Measurements from ENCODE around the gene NCK1.

The NCK1 gene

DNA sequence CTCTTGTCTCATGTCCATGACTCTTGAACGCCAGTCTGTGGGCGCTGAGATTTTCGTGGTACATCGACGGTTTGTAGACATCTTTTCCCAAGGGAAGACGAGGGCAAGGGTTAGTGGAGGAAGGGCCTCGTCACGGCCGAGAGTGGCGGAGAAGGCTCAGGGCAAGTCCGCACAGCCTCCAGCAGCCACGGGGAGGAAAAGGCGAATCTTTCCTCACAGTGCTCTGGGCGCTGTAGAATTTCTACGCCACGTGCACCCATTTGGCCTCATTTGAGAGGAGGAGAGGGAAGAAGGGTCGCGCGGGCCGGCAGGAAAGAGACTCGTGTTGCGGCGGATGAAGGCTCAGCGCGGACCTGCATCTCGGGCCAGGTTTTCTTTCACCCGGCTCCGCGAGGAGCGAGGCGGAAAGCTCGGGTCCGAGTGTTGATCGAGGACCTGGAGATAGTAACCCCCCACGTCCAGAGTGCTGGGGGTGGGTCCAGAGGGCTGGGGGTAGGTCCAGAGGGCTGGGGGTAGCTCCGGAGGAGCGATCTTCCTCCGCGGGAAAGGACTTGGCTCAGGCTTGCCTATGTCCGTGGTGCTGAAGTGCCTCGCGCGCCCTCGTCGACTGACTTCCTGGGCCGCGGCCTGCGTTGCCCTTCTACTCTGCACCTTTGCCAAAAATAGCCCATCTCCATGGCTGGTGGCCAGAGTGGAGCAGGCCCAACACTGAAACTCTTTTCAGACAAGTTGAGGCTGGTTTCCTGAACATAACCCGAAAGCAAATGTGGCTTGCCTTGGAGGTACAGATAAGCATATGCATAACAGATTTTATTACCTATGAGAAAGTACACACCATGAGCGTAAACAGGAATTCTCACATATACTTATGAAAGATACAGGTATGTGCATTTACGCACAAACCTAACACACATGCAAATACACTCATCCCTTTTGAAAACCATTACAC, 42.0 kb upstream of the NCK1 start:
- Mint-ChIP-seq H3K27ac (no peak overlapping the region), H3K27me3 (ENCODE audit: low read depth, poor library complexity) (peaks cover 65% of the 10 kb centered on the region), H3K36me3 (ENCODE audit: low read depth) (peaks cover 12% of the 10 kb centered on the region), H3K4me3 (peak overlapping the region; percentile 88), H3K9me3 (peaks cover 26% of the 10 kb centered on the region), H3K4me1 (peaks cover 23% of the 10 kb centered on the region)
- TF ChIP-seq CTCF (IDR thresholded peaks at IDR 0.05), result no peak
- peak; percentile 65 for DNase-seq

- no peak for TF ChIP-seq CTCF (IDR thresholded peaks at IDR 0.05)
- Mint-ChIP-seq H3K36me3 (ENCODE audit: low read depth) (peaks cover 14% of the 10 kb centered on the region), H3K27me3 (ENCODE audit: low read depth, poor library complexity) (peaks cover 4% of the 10 kb centered on the region), H3K9me3 (peaks cover 36% of the 10 kb centered on the region), H3K27ac (no peak overlapping the region), H3K4me3 (no peak overlapping the region), H3K4me1 (no peaks in the 10 kb centered on the region)
- DNase-seq, result no peak
These were observed 30.5 kb upstream of the NCK1 start for GRCh38 chr3:136831461-136831860.

GRCh38 chr3:136835089-136835812, 26.8 kb upstream of the NCK1 start:
- Mint-ChIP-seq H3K9me3 (peaks cover 7% of the 10 kb centered on the region), H3K36me3 (ENCODE audit: low read depth) (peaks cover 14% of the 10 kb centered on the region), H3K27ac (peak overlapping the region; percentile 69), H3K4me1 (peaks cover 7% of the 10 kb centered on the region), H3K27me3 (ENCODE audit: low read depth, poor library complexity) (peaks cover 4% of the 10 kb centered on the region), H3K4me3 (no peak overlapping the region)
- no peak for TF ChIP-seq CTCF (IDR thresholded peaks at IDR 0.05)
- DNase-seq, result no peak

- no peak for TF ChIP-seq CTCF (IDR thresholded peaks at IDR 0.05)
- H3K4me3 Mint-ChIP-seq, result no peak overlapping the region
- H3K4me1 Mint-ChIP-seq, result peaks cover 7% of the 10 kb centered on the region
- no peak overlapping the region for H3K27ac Mint-ChIP-seq
- H3K36me3 Mint-ChIP-seq (ENCODE audit: low read depth), result peaks cover 9% of the 10 kb centered on the region
- peaks cover 2% of the 10 kb centered on the region for H3K27me3 Mint-ChIP-seq (ENCODE audit: low read depth, poor library complexity)
- peaks cover 1% of the 10 kb centered on the region for H3K9me3 Mint-ChIP-seq
- no peak for DNase-seq
These were observed 26.0 kb upstream of the NCK1 start for GRCh38 chr3:136835813-136836510.

DNA sequence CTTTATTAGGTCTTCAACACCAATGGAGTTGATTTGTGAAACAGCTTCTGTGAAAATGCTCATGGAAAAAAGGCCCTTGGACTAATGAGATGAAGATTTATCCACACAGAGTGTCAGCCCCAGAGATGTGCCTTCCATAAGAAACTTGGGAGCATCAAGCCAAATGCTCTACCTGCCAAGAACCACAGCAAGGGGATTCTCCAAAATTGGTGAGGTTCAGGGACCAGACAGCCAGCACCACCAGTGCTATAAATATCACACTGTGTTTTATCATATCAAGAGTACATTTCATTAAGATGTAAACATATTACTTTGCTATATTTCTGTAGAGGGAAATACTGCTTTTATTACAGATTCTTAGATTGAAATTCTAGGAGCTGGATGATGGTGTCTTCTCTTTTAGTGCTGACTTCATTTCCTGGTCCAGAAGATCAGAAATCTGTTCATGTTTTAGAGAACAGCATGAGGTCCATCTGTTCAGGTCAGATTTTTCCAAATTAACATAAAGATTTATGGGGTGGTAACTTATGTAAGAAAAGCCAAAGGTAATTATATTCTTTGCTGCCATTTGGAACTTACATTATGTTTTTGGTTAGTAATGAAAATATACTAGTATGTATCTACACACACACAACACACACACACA, 25.4 kb upstream of the NCK1 start:
- H3K27ac Mint-ChIP-seq, result no peak overlapping the region
- H3K9me3 Mint-ChIP-seq, result no peaks in the 10 kb centered on the region
- no peak overlapping the region for H3K4me3 Mint-ChIP-seq

More for the DNA sequence above, 25.4 kb upstream of the NCK1 start:
- Mint-ChIP-seq H3K36me3 (ENCODE audit: low read depth) (peaks cover 9% of the 10 kb centered on the region), H3K4me1 (peaks cover 7% of the 10 kb centered on the region), H3K27me3 (ENCODE audit: low read depth, poor library complexity) (no peaks in the 10 kb centered on the region)
- no peak for DNase-seq
- TF ChIP-seq CTCF (IDR thresholded peaks at IDR 0.05), result no peak
